H9 (cell line): ENCODE results near the gene SCFD2. TPM values are rescaled to one million over a fixed set of nuclear protein-coding genes. Genes with fewer than 3 reads are reported as not detected.

ENCODE experiments used
- DNase-seq: peaks from one replicate; pipeline ENCODE4 v3.0.0-alpha.2; 2017
- H2AFZ ChIP-seq: one replicate; pipeline ENCODE4 v1.6.1; 2013; ENCODE audit warnings: mild to moderate bottlenecking, low read length, control low read depth, moderate library complexity
- H2AK5ac ChIP-seq: 2 replicates; pipeline ENCODE4 v1.6.1; 2013; ENCODE audit warnings: low read length, control low read depth, mixed read lengths; ENCODE audit not compliant: insufficient read length
- H2BK120ac ChIP-seq: one replicate; pipeline ENCODE4 v1.6.1; 2013; ENCODE audit warnings: low read depth, mild to moderate bottlenecking, low read length, control low read depth, inconsistent platforms; ENCODE audit not compliant: poor library complexity, severe bottlenecking
- H2BK12ac ChIP-seq: 2 replicates; pipeline ENCODE4 v1.6.1; 2013; ENCODE audit warnings: low read length, control low read depth, mixed read lengths, low read depth; ENCODE audit not compliant: insufficient read length
- H2BK15ac ChIP-seq: 2 replicates; pipeline ENCODE4 v1.6.1; 2013; ENCODE audit warnings: low read depth, low read length, control low read depth
- H2BK20ac ChIP-seq: one replicate; pipeline ENCODE4 v1.6.1; 2013; ENCODE audit warnings: low read depth, mild to moderate bottlenecking, low read length, control low read depth, inconsistent platforms; ENCODE audit not compliant: poor library complexity, severe bottlenecking
- H2BK5ac ChIP-seq: 2 replicates; pipeline ENCODE4 v1.6.1; 2013; ENCODE audit warnings: low read length, control low read depth, mixed read lengths; ENCODE audit not compliant: insufficient read length
- H3K14ac ChIP-seq: 2 replicates; pipeline ENCODE4 v1.6.1; 2013; ENCODE audit warnings: low read length, control low read depth; ENCODE audit not compliant: insufficient read depth
- H3K18ac ChIP-seq: 2 replicates; pipeline ENCODE4 v1.6.1; 2013; ENCODE audit warnings: low read depth, mild to moderate bottlenecking, mixed read lengths, low read length, control low read depth; ENCODE audit not compliant: insufficient read length
- H3K23ac ChIP-seq: 2 replicates; pipeline ENCODE4 v1.6.1; 2013; ENCODE audit warnings: low read length, control low read depth, mixed read lengths, low read depth; ENCODE audit not compliant: insufficient read length
- H3K23me2 ChIP-seq: 2 replicates; pipeline ENCODE4 v1.6.1; 2013; ENCODE audit warnings: low read depth, mild to moderate bottlenecking, mixed read lengths, low read length, control low read depth; ENCODE audit not compliant: insufficient read length, poor library complexity, severe bottlenecking
- H3K27ac ChIP-seq: 2 replicates; pipeline ENCODE4 v1.5.1; 2013; ENCODE audit warnings: low read length, control low read depth, mixed read lengths, low read depth; ENCODE audit not compliant: insufficient read length
- H3K27me3 ChIP-seq: 2 replicates; pipeline ENCODE4 v1.6.1; 2013; ENCODE audit warnings: low read length, control low read depth, inconsistent platforms; ENCODE audit not compliant: insufficient read depth
- H3K4ac ChIP-seq: 2 replicates; pipeline ENCODE4 v1.6.1; 2013; ENCODE audit warnings: low read depth, mild to moderate bottlenecking, control low read depth, inconsistent platforms, low read length, moderate library complexity
- H3K4me1 ChIP-seq: 2 replicates; pipeline ENCODE4 v1.6.1; 2013; ENCODE audit warnings: low read length, control low read depth, inconsistent platforms; ENCODE audit not compliant: insufficient read depth
- H3K4me2 ChIP-seq: 2 replicates; pipeline ENCODE4 v1.6.1; 2013; ENCODE audit warnings: low read length, control low read depth, mixed read lengths; ENCODE audit not compliant: insufficient read length, insufficient read depth
- H3K56ac ChIP-seq: 2 replicates; pipeline ENCODE4 v1.6.1; 2013; ENCODE audit warnings: low read depth, mild to moderate bottlenecking, mixed read lengths, low read length, control low read depth; ENCODE audit not compliant: insufficient read length
- H3K79me1 ChIP-seq: 2 replicates; pipeline ENCODE4 v1.6.1; 2013; ENCODE audit warnings: low read depth, mild to moderate bottlenecking, moderate library complexity, low read length, control low read depth, inconsistent platforms; ENCODE audit not compliant: insufficient read depth, poor library complexity, severe bottlenecking
- H3K79me2 ChIP-seq: 2 replicates; pipeline ENCODE4 v1.6.1; 2013; ENCODE audit warnings: low read length, control low read depth, inconsistent platforms; ENCODE audit not compliant: insufficient read depth
- H3K9ac ChIP-seq: 2 replicates; pipeline ENCODE4 v1.6.1; 2013; ENCODE audit warnings: low read length, control low read depth, mixed read lengths; ENCODE audit not compliant: insufficient read length; ENCODE audit errors: extremely low read depth
- H3K9me3 ChIP-seq: one replicate; pipeline ENCODE4 v1.6.1; 2013; ENCODE audit warnings: low read depth, low read length, inconsistent platforms; ENCODE audit not compliant: control insufficient read depth
- H3T11ph ChIP-seq: one replicate; pipeline ENCODE4 v1.6.1; 2013; ENCODE audit warnings: mild to moderate bottlenecking, low read length, control low read depth, inconsistent platforms
- H4K20me1 ChIP-seq: one replicate; pipeline ENCODE4 v1.6.1; 2013; ENCODE audit not compliant: control insufficient read depth, insufficient read length, insufficient read depth
- H4K5ac ChIP-seq: 2 replicates; pipeline ENCODE4 v1.6.1; 2013; ENCODE audit warnings: low read depth, mild to moderate bottlenecking, mixed read lengths, low read length, control low read depth; ENCODE audit not compliant: insufficient read length
- H4K8ac ChIP-seq: replicated peaks from 2 replicates; pipeline ENCODE4 v1.6.1; 2013; ENCODE audit warnings: low read length, control low read depth, mixed read lengths, low read depth; ENCODE audit not compliant: insufficient read length
- H4K91ac ChIP-seq: 2 replicates; pipeline ENCODE4 v1.6.1; 2013; ENCODE audit warnings: low read depth, mild to moderate bottlenecking, moderate library complexity, mixed read lengths, low read length, control low read depth; ENCODE audit not compliant: insufficient read length
- H3K27ac Mint-ChIP-seq, 3 experiments: 2 replicates in 2 of 3; 3 replicates in 1 of 3; pipeline ENCODE4 v1.8.0; 2020 to 2021; ENCODE audit warnings: mixed read lengths in 3 of 3, mild to moderate bottlenecking in 1 of 3, moderate library complexity in 1 of 3
- H3K27me3 Mint-ChIP-seq: 2 replicates; pipeline ENCODE4 v1.8.0; 2021; ENCODE audit warnings: low read depth, mild to moderate bottlenecking, moderate library complexity, mixed read lengths
- H3K36me3 Mint-ChIP-seq, 3 experiments: 2 replicates in 2 of 3; 3 replicates in 1 of 3; pipeline ENCODE4 v1.8.0; 2020 to 2021; ENCODE audit warnings: low read depth in 3 of 3, mixed read lengths in 3 of 3; ENCODE audit not compliant: insufficient read depth in 1 of 3
- H3K4me1 Mint-ChIP-seq, 2 experiments: 2 replicates each; pipeline ENCODE4 v1.8.0; 2020; ENCODE audit warnings: mixed read lengths in 2 of 2
- H3K4me3 Mint-ChIP-seq, 2 experiments: 2 replicates in 1 of 2; 3 replicates in 1 of 2; pipeline ENCODE4 v1.8.0; 2020 to 2021; ENCODE audit warnings: mild to moderate bottlenecking in 2 of 2, mixed read lengths in 2 of 2, moderate library complexity in 1 of 2
- H3K9me3 Mint-ChIP-seq, 2 experiments: 2 replicates in 1 of 2; 3 replicates in 1 of 2; pipeline ENCODE4 v1.8.0; 2020; ENCODE audit warnings: mild to moderate bottlenecking in 2 of 2, mixed read lengths in 2 of 2, moderate library complexity in 1 of 2
- CTCF ChIP-seq: fragments of 200-600 bp; sonication (generic); conservative IDR thresholded peaks from 3 replicates; pipeline ENCODE4 v1.8.0; 2021; ENCODE audit warnings: antibody characterized with exemption, mild to moderate bottlenecking
- WGBS: extraction: QIAGEN DNeasy Blood & Tissue Kit; methylation state at CpG from one replicate; pipeline ENCODE4 v1.1.7; 2013; ENCODE audit warnings: missing lambda C conversion rate, low lambda C conversion rate, mixed read lengths; ENCODE audit not compliant: insufficient read length; ENCODE audit errors: extremely low coverage; 5-methylcytosine and 5-hydroxymethylcytosine counted together
- total RNA-seq: library from RNA; stranded (reverse); gene quantifications from 2 replicates; pipeline ENCODE4 v1.2.1, GENCODE V29; 2021

Gene SCFD2
- total RNA-seq, 1 experiment from 2014 or later: 10.1 TPM

- H3T11ph ChIP-seq: no peak overlapping the region
- H3K4me2 ChIP-seq: no peak overlapping the region
- Mint-ChIP-seq H3K27ac (no peak overlapping the region), H3K27me3 (peaks cover 3% of the 10 kb centered on the region; the same call in 1 of the 2 replicates), H3K4me3 (no peak overlapping the region), H3K4me1 (peaks cover 0 to 3% of the 10 kb centered on the region in 2 experiments; a peak in 2 of 4 replicates), H3K9me3 (peaks cover 7 to 9% of the 10 kb centered on the region in 2 experiments), H3K36me3 (peaks cover 6 to 11% (median 6%) of the 10 kb centered on the region in 3 experiments; a peak in 6 of 7 replicates)
- H3K4me1 ChIP-seq: no peaks in the 10 kb centered on the region
- no CpG with 5 or more reads among the region's 4 CpGs for WGBS
- no peaks in the 10 kb centered on the region for H3K79me1 ChIP-seq
- no peaks in the 10 kb centered on the region for H4K20me1 ChIP-seq
- no peak overlapping the region for H3K23ac ChIP-seq
- H3K27ac ChIP-seq: no peak overlapping the region
- H3K27me3 ChIP-seq: no peaks in the 10 kb centered on the region
- H2BK20ac ChIP-seq: no peak overlapping the region
- no peak overlapping the region for H3K56ac ChIP-seq
- H3K14ac ChIP-seq: no peak overlapping the region
- DNase-seq: no peak
- no peak for TF ChIP-seq CTCF
- no peak overlapping the region for H4K5ac ChIP-seq
- no peak overlapping the region for H2AFZ ChIP-seq
- H3K18ac ChIP-seq: no peak overlapping the region
- H3K79me2 ChIP-seq: no peaks in the 10 kb centered on the region
- H4K8ac ChIP-seq: no peak overlapping the region
- no peak overlapping the region for H2AK5ac ChIP-seq
- H3K9ac ChIP-seq: no peak overlapping the region
- no peak overlapping the region for H3K4ac ChIP-seq
- no peaks in the 10 kb centered on the region for H3K23me2 ChIP-seq
- H2BK120ac ChIP-seq: no peak overlapping the region
- H3K9me3 ChIP-seq: no peaks in the 10 kb centered on the region
- no peak overlapping the region for H2BK15ac ChIP-seq
- no peak overlapping the region for H4K91ac ChIP-seq
- no peak overlapping the region for H2BK5ac ChIP-seq
- H2BK12ac ChIP-seq: no peak overlapping the region
Measured at GRCh38 chr4:53307819-53308780, 57.8 kb downstream of the SCFD2 start.
